ENCODE results near the gene CHD1.

GRCh38 chr5:98839469-98840383 is 89.1 kb downstream of the CHD1 start:
- TF ChIP-seq POLR2AphosphoS5 (IDR thresholded peaks at IDR 0.05; ENCODE audit: low read depth, low read length) = no peak
- TF ChIP-seq POLR2A (IDR thresholded peaks at IDR 0.05; ENCODE audit: low read depth, low read length) = no peak
- TF ChIP-seq POU2F2 (IDR thresholded peaks at IDR 0.05; ENCODE audit: low read depth, low read length) = no peak
- TF ChIP-seq SPI1 (IDR thresholded peaks at IDR 0.05; ENCODE audit: low read depth, low read length) = no peak

All from GM12891 (cell line).